HG03460 (cell line): ENCODE data around the gene ARMC9.
"Not testable (repeated sequence)": the region's sequence is repeated elsewhere in the genome, so short reads cannot be mapped to it uniquely, and the experiment has no call there.

Experiments
- ATAC-seq: cut with Tn5 transposase; IDR thresholded peaks from one replicate; pipeline ENCODE4 v1.9.1; 2021; ENCODE audit not compliant: unreplicated experiment

Gene ARMC9

DNA sequence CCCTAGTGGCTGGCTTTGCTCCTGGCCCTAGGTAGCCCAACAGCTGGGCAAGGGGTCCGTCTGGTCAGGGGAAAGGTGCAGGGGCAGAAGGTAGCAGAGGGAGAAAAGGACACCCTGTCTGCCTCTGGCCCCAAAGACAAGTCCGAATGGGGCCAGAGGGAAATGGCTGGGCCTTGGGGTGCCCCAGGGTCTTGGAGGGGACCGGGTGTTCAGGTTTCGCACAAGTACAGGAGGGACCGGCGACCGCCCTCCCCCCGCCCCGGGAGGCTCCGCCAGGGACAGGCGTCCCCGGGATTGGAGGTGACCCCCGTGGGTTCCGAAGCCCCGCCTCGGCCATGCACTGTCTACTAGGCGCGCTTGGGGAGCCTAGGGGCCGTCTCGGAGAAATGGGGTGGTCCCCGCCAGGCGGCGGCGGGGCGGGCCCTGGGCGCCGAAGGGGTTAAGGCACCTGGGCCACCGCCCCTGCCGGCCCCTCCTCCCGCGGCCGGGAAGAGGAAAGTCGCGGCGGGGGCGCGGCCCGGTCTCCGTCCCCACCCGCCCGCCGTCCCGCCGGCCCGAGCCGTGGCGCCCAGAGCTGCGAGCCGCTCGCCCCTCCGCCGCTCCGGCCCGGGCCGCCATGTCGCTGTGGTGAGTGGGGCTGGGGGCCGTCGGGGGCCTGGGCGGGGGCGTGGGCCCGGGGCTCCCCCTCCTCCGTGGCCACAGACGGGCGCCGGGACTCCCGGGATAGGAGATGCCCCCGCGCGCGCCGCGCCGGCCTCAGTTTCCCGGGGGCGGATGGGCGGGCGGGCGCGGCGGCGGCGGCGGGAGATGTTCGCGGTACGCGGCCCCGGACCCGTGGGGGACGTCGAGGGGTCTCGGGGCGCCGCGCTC, 197.0 kb downstream of the ARMC9 start, which contains the start of gene B3GNT7:
Gene B3GNT7 (plus strand): TSS at position 523 of the 870 bp plus-strand sequence. CDS start 94 bp downstream, at position 617.
- ATAC-seq: no peak

DNA sequence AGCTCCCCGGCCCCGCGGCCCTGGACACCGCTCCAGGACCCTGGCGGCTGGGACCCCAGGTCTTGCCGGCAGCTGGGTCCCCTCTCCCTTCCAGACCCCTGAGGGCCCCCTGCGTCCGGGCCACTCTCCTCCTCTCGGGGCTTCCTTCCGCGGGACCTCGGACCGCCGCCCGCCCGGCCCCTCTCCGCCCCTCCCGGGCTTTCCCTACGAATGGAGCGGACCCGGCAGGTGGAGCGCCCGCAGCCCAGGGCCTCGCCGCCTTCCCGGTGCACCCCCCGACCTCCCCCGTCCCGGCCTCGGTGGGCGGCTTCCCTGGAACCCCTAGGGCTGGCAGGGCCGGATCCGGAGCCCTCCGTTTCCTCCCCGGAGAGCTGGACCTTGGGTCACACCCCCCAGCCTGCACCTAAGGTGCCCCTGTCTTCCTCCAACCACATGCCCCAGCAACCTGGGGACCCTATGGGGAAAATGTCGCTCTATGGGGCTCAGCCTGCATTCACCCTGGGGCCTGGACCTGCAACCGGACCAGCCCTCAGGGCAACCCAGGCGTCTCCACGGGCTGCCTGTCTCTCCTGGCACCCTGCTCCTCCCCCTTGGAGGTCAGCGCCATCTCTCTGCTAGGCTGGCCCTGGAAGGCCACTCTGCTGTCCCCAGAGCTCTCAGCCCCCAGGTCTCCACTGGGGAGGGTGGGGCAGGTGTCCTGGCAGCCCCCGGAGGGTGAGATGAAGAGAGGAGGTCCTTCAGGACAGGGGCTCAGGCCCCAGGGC, 197.8 kb downstream of the ARMC9 start:
- no peak for ATAC-seq

DNA sequence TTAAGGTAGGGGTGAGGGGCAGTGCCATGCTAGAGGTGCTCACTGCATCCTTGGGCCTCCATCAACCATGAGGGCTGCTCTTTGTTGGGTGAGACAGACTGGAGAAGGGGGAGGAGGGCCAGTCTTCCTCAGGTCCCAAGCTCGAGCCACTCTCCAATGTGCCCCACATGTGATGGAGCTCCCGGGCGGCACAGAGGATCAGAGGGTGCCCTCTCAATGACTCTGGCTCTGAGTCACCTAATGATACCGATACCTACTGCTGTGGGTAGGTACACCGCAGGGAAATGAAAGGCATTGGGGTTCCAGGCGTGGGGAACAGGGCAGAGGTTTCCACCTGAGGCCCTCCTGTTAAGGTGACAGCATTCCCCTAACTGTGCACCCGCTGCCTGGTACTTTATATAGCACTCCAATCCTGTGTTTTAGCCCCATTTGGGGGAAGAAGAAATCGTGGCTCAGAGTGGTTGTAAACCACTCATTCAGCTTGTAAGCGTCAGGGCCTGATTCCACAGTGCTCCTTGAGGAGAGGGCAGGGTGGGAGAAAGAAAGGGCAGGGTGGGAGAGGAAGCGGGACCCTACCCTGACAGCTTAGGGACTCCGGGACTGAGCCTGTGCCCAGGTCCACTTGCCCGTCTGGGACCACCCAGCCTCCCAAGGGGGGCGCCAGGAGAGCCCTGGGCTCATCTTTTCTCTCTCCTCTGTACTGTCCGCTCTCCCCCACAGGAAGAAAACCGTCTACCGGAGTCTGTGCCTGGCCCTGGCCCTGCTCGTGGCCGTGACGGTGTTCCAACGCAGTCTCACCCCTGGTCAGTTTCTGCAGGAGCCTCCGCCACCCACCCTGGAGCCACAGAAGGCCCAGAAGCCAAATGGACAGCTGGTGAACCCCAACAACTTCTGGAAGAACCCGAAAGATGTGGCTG, 198.8 kb downstream of the ARMC9 start:
- no peak for ATAC-seq

DNA sequence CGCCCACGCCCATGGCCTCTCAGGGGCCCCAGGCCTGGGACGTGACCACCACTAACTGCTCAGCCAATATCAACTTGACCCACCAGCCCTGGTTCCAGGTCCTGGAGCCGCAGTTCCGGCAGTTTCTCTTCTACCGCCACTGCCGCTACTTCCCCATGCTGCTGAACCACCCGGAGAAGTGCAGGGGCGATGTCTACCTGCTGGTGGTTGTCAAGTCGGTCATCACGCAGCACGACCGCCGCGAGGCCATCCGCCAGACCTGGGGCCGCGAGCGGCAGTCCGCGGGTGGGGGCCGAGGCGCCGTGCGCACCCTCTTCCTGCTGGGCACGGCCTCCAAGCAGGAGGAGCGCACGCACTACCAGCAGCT, 199.5 kb downstream of the ARMC9 start:
- no peak for ATAC-seq

DNA sequence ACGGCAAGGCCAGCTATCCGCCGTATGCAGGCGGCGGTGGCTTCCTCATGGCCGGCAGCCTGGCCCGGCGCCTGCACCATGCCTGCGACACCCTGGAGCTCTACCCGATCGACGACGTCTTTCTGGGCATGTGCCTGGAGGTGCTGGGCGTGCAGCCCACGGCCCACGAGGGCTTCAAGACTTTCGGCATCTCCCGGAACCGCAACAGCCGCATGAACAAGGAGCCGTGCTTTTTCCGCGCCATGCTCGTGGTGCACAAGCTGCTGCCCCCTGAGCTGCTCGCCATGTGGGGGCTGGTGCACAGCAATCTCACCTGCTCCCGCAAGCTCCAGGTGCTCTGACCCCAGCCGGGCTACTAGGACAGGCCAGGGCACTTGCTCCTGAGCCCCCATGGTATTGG, 200.2 kb downstream of the ARMC9 start:
- ATAC-seq: no peak

DNA sequence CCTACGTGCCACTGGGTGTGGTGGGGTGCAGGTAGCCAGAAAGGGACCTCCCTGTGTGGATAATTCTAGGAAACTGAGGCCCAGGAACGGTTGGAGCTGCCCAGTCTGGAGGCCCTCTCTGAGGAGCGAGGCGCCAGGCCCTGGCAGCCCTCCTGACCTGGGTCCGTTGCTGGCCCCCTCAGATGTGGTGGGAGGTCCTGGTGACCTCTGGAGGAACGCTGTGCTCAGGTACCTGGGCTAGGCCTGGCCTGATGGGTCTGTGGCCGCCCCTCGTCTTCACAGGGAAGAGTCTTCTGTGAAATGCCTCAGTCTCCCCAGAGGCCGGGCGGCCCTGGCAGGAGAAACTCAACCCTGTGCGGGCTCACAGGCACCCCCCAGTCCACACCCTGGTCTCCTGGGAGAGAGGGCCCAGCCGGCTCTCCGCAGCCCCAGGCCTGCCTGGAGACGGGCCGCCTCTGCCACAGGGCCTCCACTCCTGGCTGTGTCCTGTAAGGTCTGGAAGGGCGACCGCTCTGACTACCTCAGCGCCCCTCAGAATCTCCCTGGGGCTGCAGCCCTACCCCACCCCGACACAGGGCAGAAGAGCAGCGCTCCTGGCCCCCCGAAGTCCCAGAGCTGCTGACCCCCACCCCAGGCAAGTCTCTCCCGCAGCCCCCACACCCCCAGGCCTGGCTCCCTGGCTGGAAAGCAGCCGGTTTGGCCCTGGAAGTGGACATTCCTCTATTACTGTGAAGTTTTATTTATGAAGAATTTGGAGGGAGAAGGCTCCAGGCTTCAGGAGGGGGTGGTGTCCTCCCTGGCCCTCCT, 200.8 kb downstream of the ARMC9 start:
- ATAC-seq: no peak

DNA sequence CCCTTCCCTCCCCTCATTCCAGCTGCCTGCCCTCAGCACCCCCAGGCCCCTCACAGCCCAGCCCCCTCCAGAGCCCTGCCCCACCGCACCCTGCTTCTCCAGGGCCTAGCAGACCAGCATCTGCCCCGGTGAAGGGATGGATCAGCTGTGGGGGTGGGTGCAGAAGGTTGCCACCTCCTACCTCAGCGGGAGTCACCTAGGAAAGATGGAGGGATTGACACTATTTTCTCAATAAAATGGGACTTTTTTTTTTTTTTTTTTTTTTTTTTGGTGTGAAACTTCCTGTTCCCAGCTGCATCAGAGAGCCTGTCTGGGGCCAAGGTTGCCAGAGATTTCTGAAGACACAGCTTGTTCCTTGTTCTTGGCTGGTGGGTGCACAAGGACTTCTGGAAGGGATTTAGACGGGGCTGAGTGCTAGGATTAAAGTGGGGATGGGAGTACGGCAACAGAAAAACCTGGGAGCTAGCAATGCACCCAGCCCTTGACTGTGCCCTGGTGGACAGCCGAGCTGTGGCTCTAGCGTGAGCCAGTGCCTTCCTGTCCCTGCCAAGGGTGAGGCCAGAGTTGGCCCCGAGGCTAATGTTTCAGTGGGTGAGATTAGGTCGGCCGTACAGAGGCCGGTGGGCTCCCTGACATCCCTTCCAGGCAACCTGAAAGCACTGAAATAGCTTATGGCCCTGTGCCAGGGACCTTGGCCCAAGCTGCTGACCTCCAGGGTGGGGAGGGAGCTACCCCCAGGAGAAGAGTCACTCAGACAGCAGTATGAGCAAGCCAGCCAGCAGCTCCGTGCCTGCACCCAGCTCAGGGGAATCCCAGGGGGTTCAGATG, 201.6 kb downstream of the ARMC9 start:
- ATAC-seq: no peak

DNA sequence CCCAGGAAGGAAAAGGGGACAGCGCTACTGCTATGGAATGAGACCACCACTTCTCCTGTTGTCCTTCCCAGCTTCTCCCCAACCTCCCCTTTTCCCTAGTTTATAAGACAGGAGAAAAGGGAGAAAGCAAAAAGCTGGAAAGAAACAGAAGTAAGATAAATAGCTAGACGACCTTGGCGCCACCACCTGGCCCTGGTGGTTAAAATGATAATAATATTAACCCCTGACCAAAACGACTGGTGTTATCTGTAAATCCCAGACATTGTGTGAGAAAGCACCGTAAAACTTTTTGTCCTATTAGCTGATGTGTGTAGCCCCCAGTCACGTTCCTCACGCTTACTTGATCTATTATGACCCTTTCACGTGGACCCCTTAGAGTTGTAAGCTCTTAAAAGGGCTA, 202.2 kb downstream of the ARMC9 start:
- not testable (repeated sequence) for ATAC-seq

DNA sequence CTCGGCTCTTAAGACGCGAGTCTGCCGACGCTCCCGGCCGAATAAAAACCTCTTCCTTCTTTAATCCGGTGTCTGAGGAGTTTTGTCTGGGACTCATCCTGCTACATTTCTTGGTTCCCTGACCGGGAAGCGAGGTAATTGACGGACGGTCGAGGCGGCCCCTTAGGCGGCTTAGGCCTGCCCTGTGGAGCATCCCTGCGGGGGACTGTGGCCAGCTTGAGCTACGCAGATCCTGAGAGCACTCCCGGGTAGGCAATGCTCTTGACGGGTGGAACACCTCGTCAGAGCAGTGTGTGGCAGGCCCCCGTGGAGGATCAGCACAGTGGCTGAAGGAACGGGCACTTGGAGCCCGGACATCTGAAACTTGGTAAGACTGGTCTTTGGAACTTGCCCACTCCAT, 202.7 kb downstream of the ARMC9 start:
- not testable (repeated sequence) for ATAC-seq

DNA sequence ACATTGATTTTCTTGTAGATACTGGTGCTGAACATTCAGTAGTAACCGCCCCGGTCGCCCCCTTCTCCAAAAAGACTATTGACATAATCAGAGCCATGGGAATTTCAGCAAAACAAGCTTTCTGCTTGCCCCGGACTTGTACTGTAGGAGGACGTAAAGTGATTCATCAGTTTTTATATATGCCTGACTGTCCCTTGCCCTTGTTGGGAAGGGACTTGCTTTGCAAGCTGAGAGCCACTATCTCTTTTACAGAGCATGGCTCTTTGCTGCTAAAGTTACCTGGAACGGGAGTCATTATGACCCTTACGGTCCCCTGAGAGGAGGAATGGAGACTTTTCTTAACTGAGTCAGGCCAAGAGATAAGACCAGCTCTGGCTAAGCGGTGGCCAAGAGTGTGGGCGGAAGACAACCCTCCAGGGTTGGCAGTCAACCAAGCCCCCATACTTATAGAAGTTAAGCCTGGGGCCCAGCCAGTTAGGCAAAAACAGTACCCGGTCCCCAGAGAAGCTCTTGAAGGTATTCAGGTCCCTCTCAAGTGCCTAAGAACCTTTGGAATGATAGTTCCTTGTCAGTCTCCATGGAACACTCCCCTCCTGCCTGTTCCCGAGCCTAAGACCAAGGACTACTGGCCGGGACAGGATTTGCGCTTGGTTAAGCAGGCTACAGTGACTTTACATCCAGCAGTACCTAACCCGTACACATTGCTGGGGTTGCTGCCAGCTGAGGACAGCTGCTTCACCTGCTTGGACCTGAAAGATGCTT, 205.2 kb downstream of the ARMC9 start:
- ATAC-seq: not testable (repeated sequence)

DNA sequence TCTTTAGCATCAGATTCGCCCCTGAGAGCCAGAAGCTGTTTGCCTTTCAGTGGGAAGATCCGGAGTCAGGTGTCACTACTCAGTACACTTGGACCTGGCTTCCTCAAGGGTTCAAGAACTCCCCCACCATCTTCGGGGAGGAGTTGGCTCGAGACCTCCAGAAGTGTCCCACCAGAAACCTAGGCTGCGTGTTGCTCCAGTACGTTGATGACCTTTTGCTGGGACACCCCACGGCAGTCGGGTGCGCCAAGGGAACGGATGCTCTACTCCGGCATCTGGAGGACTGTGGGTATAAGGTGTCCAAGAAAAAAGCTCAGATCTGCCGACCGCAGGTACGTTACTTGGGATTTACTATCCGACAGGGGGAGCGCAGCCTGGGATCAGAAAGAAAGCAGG, 205.8 kb downstream of the ARMC9 start:
- ATAC-seq: not testable (repeated sequence)

DNA sequence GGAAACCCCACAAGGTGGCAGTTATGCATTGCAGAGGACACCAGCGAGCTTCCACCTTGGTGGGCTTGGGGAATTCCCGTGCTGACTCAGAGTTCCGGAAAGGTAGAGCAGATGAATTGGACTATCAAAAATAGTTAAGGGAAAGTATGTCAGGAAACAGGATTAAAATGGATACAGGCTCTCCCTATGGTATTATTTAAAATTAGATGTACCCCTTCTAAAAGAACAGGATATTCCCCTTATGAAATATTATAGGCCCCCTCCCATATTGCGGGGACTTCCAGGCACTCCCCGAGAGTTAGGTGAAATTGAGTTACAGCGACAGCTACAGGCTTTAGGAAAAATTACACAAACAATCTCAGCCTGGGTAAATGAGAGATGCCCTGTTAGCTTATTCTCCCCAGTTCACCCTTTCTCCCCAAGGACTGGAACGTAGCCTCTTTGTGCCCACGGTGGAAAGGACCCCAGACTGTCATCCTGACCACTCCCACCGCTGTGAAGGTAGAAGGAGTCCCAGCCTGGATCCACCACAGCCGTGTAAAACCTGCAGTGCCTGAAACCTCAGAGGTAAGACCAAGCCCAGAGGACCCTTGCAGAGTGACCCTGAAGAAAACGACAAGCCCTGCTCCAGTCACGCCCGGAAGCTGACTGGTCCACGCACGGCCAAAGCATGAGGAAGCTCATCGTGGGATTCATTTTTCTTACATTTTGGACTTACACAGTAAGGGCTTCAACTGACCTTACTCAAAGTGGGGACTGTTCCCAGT, 207.4 kb downstream of the ARMC9 start:
- not testable (repeated sequence) for ATAC-seq

DNA sequence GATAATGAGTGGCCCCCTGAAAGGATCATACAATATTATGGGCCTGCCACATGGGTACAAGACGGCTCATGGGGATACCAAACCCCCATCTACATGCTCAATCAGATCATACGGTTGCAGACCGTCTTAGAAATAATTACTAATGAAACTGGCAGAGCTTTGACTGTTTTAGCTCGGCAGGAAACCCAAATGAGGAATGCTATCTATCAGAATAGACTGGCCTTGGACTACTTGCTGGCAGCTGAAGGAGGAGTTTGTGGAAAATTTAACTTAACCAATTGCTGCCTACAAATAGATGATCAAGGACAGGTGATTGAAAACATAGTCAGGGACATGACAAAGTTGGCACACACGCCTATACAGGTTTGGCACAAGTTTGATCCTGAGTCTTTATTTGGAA, 209.3 kb downstream of the ARMC9 start:
- ATAC-seq: not testable (repeated sequence)

DNA sequence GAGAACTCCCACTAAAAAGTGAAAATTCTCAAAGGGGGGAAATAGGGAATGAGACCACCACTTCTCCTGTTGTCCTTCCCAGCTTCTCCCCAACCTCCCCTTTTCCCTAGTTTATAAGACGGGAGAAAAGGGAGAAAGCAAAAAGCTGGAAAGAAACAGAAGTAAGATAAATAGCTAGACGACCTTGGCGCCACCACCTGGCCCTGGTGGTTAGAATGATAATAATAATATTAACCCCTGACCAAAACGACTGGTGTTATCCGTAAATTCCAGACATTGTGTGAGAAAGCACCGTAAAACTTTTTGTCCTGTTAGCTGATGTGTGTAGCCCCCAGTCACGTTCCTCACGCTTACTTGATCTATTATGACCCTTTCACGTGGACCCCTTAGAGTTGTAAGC, 209.9 kb downstream of the ARMC9 start:
- ATAC-seq: not testable (repeated sequence)

DNA sequence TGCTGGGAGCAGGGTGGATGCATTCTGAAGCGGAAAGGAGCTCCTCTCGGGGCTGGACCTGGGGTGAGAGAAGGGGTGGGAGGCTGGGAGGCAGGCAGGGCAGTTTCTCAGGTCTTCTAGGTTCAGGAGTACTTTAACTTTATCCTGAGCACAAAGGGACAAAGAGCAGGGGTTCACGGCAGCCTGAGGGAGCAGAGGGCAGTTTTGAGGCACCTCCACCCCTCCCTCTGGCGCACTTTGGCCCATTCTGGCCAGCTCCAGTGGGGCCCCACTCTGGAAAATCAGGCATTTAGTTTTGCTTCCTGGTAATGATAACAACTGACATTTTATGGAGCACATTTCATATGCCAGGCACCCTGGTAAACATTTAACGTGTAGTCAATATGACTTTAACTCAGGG, 211.3 kb downstream of the ARMC9 start:
- no peak for ATAC-seq

DNA sequence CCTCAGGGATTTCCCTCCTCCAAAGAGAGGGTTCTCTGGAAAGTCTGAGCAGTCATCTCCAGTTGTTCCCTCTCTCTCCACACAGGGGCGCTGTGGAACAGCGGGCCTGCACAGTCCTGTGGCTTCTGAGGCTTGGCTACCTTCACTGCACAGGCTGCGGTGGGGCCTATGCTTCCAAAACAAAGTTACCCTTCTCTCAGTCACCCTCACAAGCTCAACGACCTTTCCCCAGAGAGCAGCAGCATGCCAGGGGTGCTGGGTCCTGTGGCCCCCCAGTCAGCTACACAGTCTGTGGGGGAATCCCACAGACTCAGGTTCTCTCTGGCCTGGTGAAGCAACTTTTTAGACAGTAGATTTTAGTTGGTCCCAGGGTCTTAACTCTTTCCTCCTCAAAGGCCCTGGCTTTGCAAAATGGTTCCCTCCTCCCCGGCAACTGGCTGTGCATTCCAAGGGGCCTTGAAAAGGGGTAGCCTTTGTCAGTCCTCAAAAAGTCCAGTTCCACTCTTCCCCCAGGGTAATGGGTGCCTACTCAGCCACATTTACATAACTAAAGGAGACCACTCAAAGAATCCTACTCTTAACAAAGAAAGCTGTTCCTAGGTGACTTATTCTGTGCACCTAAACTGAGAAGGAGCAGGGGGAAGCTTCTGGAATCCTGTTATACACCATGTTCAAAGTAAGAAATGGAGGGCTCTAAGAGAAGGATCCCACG, 212.0 kb downstream of the ARMC9 start:
- ATAC-seq: no peak

DNA sequence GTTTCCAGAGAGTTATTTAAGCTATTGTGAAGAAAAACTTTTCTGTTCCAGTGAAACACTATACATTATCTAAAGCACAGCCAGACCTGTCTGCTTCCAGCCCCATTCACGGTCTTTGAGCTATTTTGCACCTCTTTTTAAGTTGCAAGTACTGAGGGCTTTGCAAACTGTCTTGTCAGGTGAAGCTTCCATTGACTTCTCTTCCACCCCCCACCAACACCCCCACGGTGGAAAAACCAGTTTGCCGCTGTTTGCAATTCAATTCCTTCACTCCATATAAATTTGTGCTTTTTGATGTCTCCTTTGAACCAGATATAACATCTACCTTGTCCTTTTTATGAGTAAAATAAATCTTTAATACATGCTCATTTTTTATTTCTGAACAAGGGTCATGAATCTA, 212.8 kb downstream of the ARMC9 start:
- no peak for ATAC-seq
